HCT116 (cell line): ENCODE measurements around the gene CSTPP1. TPM values are rescaled to one million over a fixed set of nuclear protein-coding genes. Genes with fewer than 3 reads are reported as not detected.

Experiments
- ATAC-seq: fragments of 200-7000 bp; cut with Tn5 transposase; 2 replicates; pipeline ENCODE4 v1.9.1; 2020; ENCODE audit warnings: mild to moderate bottlenecking, moderate library complexity
- BruUV-seq: library from RNA; stranded (reverse); fragments of 400-500 nt; replicated peaks from 2 replicates; lab custom pipeline; 2021; lab: Mats Ljungman, UMichigan
- CTCF ChIA-PET: fragments of 300-600 bp; sonication (Branson Sonifier 250); formaldehyde crosslinking; loops from one replicate; lab custom pipeline; 2021; ENCODE audit warnings: antibody characterized with exemption; lab: Charles Lee
- POLR2A ChIA-PET: fragments of 300-600, 350-600 bp; sonication (Branson Sonifier 250); formaldehyde crosslinking; loops from one replicate; lab custom pipeline; 2021; ENCODE audit warnings: antibody characterized with exemption; lab: Charles Lee
- RAD21 ChIA-PET, 2 experiments: fragments of 300-600 bp; sonication (Branson Sonifier 250); formaldehyde crosslinking; loops; one replicate each; lab custom pipeline; 2023; ENCODE audit warnings: low total read pairs in 2 of 2; ENCODE audit not compliant: uncharacterized antibody in 2 of 2, unreplicated experiment in 2 of 2, low non-redundant PET in 1 of 2; lab: Charles Lee
- DNase-seq: peaks from one replicate; pipeline ENCODE4 v3.0.0-alpha.2; 2010; ENCODE audit warnings: low read depth, low spot score
- H2AFZ ChIP-seq: fragments of 200-600 bp; shearing (Covaris generic), sonication (generic); 2 replicates; pipeline ENCODE4 v1.6.1; 2017; ENCODE audit warnings: low read depth, mixed run types, mixed read lengths, antibody characterized with exemption, low read length; ENCODE audit not compliant: poor library complexity, severe bottlenecking
- H3K27ac ChIP-seq: 2 replicates; pipeline ENCODE4 v1.5.1; 2012; ENCODE audit warnings: low read depth, low read length
- H3K27me3 ChIP-seq: fragments of 200-600 bp; sonication (generic); 2 replicates; pipeline ENCODE4 v1.6.1; 2016; ENCODE audit warnings: mixed run types, low read length, mixed read lengths; ENCODE audit not compliant: insufficient read depth
- H3K36me3 ChIP-seq, 2 experiments: fragments of 200-500 bp in 1 of 2; fragments of 200-600 bp in 1 of 2; sonication (Bioruptor generic) in 1 of 2; sonication (generic) in 1 of 2; 2 replicates each; pipeline versions ENCODE4 v1.5.1 to v1.6.1; 2014 to 2016; ENCODE audit warnings: low read length in 2 of 2, inconsistent platforms in 1 of 2, mixed read lengths in 1 of 2, mixed run types in 1 of 2; ENCODE audit not compliant: insufficient read depth in 2 of 2, control insufficient read depth in 1 of 2
- H3K4me1 ChIP-seq, 2 experiments: fragments of 200-600 bp in 1 of 2; sonication (generic) in 1 of 2; 2 replicates each; pipeline versions ENCODE4 v1.5.1 to v1.6.1; 2012 to 2017; ENCODE audit warnings: low read length in 2 of 2, inconsistent platforms in 1 of 2, mild to moderate bottlenecking in 1 of 2, mixed read lengths in 1 of 2, mixed run types in 1 of 2, moderate library complexity in 1 of 2; ENCODE audit not compliant: insufficient read depth in 2 of 2, control insufficient read depth in 1 of 2
- H3K4me2 ChIP-seq: fragments of 200-600 bp; sonication (generic); 2 replicates; pipeline ENCODE4 v1.6.1; 2017; ENCODE audit warnings: mixed run types, low read length, mixed read lengths
- H3K4me3 ChIP-seq, 2 experiments: fragments of 200-600 bp in 1 of 2; sonication (generic) in 1 of 2; replicated peaks in 1 of 2; 2 replicates each; pipeline ENCODE4 v1.5.1; 2011 to 2016; ENCODE audit warnings: low read length in 2 of 2, control low read depth in 1 of 2, low read depth in 1 of 2, mild to moderate bottlenecking in 1 of 2, mixed read lengths in 1 of 2, mixed run types in 1 of 2
- H3K79me2 ChIP-seq: fragments of 200-600 bp; sonication (generic); 2 replicates; pipeline ENCODE4 v1.6.1; 2017; ENCODE audit warnings: mild to moderate bottlenecking, mixed run types, low read length, moderate library complexity, mixed read lengths; ENCODE audit not compliant: insufficient read depth
- H3K9ac ChIP-seq: fragments of 200-600 bp; sonication (generic); 2 replicates; pipeline ENCODE4 v1.6.1; 2016; ENCODE audit warnings: low read length, mixed read lengths
- H3K9me2 ChIP-seq: fragments of 200-600 bp; sonication (generic), shearing (Covaris generic); 2 replicates; pipeline ENCODE4 v1.6.1; 2017; ENCODE audit warnings: mixed run types, mild to moderate bottlenecking, moderate library complexity; ENCODE audit not compliant: insufficient read depth
- H3K9me3 ChIP-seq, 2 experiments: fragments of 200-500 bp in 1 of 2; fragments of 200-600 bp in 1 of 2; sonication (Bioruptor generic) in 1 of 2; sonication (generic) in 1 of 2; 2 replicates each; pipeline ENCODE4 v1.6.1; 2014 to 2017; ENCODE audit warnings: low read length in 2 of 2, mixed read lengths in 2 of 2, inconsistent platforms in 1 of 2, low read depth in 1 of 2, mild to moderate bottlenecking in 1 of 2, mixed run types in 1 of 2, moderate library complexity in 1 of 2; ENCODE audit not compliant: control insufficient read depth in 1 of 2, insufficient read depth in 1 of 2
- H4K20me1 ChIP-seq: fragments of 200-600 bp; sonication (generic), shearing (Covaris generic); 2 replicates; pipeline ENCODE4 v1.6.1; 2017; ENCODE audit warnings: mixed run types, mild to moderate bottlenecking, moderate library complexity; ENCODE audit not compliant: insufficient read depth
- CEBPB ChIP-seq: IDR thresholded peaks from 2 replicates; pipeline ENCODE4 v1.6.1; 2012; ENCODE audit warnings: low read depth
- EGR1 ChIP-seq: IDR thresholded peaks from 2 replicates; pipeline ENCODE4 v1.6.1; 2012; ENCODE audit warnings: low read depth
- ELF1 ChIP-seq: IDR thresholded peaks from 2 replicates; pipeline ENCODE4 v1.6.1; 2012; ENCODE audit warnings: low read depth, borderline replicate concordance
- EZH2phosphoT487 ChIP-seq: fragments of 200-600 bp; IDR thresholded peaks from 2 replicates; pipeline ENCODE4 v1.6.1; 2018; ENCODE audit warnings: antibody characterized with exemption, borderline replicate concordance
- MAX ChIP-seq: IDR thresholded peaks from 2 replicates; pipeline ENCODE4 v1.6.1; 2012
- POLR2A ChIP-seq: IDR thresholded peaks from 2 replicates; pipeline ENCODE4 v1.7.0; 2011; ENCODE audit warnings: borderline replicate concordance; ENCODE audit not compliant: insufficient read depth, insufficient read length; ENCODE audit errors: extremely low read depth
- POLR2AphosphoS5 ChIP-seq: IDR thresholded peaks from 2 replicates; pipeline ENCODE4 v1.6.1; 2011; ENCODE audit warnings: mild to moderate bottlenecking, low read depth, low read length, moderate library complexity
- SIN3A ChIP-seq: IDR thresholded peaks from 2 replicates; pipeline ENCODE4 v1.6.1; 2012; ENCODE audit warnings: low read depth
- SP1 ChIP-seq: IDR thresholded peaks from 2 replicates; pipeline ENCODE4 v1.6.1; 2012; ENCODE audit warnings: low read depth
- intact Hi-C: fragments of 100-400 bp; cut with micrococcal nuclease; formaldehyde crosslinking; loops from 2 replicates; pipeline ENCODE4 v1.10.0; 2022
- total RNA-seq: library from RNA; stranded (reverse); gene quantifications from one replicate; pipeline ENCODE4 v1.2.1, GENCODE V29; 2021; ENCODE audit not compliant: unreplicated experiment

Gene CSTPP1
- total RNA-seq, 1 experiment from 2014 or later, result 24.7 TPM

- Histone ChIP-seq H3K79me2 (peaks cover 29% of the 10 kb centered on the region), H3K27ac (no peak overlapping the region), H3K4me3 (no peak overlapping the region)
- ChIA-PET CTCF (interaction anchor here (1.7 kb wide), 1 partner anchor 13 kb away, joined by 5 read pairs; no protein-coding TSS in a partner anchor), POLR2A (no interaction called here)
- DNase-seq, result no peak
- BruUV-seq, result no TSS peak
- no peak for TF ChIP-seq SP1
- TF ChIP-seq, all 23 proteins: peak for 0
- no peak overlapping the region for H2AFZ ChIP-seq
- H4K20me1 ChIP-seq, result no peaks in the 10 kb centered on the region
- RAD21 ChIA-PET, result no interaction called here
- H3K9me2 ChIP-seq, result no peaks in the 10 kb centered on the region
- H3K4me2 ChIP-seq, result no peak overlapping the region
- no peaks in the 10 kb centered on the region for H3K4me1 ChIP-seq
- ATAC-seq, result no peak
- no peaks in the 10 kb centered on the region for H3K27me3 ChIP-seq
- peaks cover 35 to 37% of the 10 kb centered on the region in 2 experiments for H3K36me3 ChIP-seq
- no peak overlapping the region for H3K9ac ChIP-seq
- intact Hi-C loops, result no loop called here
- H3K9me3 ChIP-seq, result no peaks in the 10 kb centered on the region
Observed at GRCh38 chr11:47166368-47166767, 229.8 kb downstream of the CSTPP1 start.

GRCh38 chr11:47171061-47171838, 234.7 kb downstream of the CSTPP1 start:
- RAD21 ChIA-PET, result no interaction called here
- H2AFZ ChIP-seq, result no peak overlapping the region

More at GRCh38 chr11:47171061-47171838, 234.7 kb downstream of the CSTPP1 start:
- POLR2A ChIA-PET, result no interaction called here
- CTCF ChIA-PET, result no interaction called here
- no TSS peak for BruUV-seq
- peaks cover 76% of the 10 kb centered on the region for H3K79me2 ChIP-seq
- DNase-seq (no peak), ATAC-seq (no peak)
- H4K20me1 ChIP-seq, result no peaks in the 10 kb centered on the region
- intact Hi-C loops, result no loop called here
- no peak overlapping the region for H3K4me3 ChIP-seq
- H3K36me3 ChIP-seq, result peaks cover 38 to 57% of the 10 kb centered on the region in 2 experiments
- no peaks in the 10 kb centered on the region for H3K9me2 ChIP-seq
- H3K27ac ChIP-seq, result no peak overlapping the region
- H3K4me1 ChIP-seq, result peaks cover 4 to 11% of the 10 kb centered on the region in 2 experiments; a peak in 3 of 4 replicates
- no peak overlapping the region for H3K9ac ChIP-seq
- no peaks in the 10 kb centered on the region for H3K9me3 ChIP-seq
- TF ChIP-seq ELF1, result no peak
- TF ChIP-seq EGR1, result no peak
- TF ChIP-seq POLR2AphosphoS5, result no peak
- no peak for TF ChIP-seq EZH2phosphoT487
- no peak for TF ChIP-seq POLR2A
- no peak for TF ChIP-seq CEBPB
- no peak for TF ChIP-seq SIN3A
- TF ChIP-seq MAX, result no peak
- no peaks in the 10 kb centered on the region for H3K27me3 ChIP-seq
- H3K4me2 ChIP-seq, result no peak overlapping the region
